Nephron progenitor cell (in vitro differentiated cells): ENCODE measurements around the gene GAS2L2.

ENCODE experiments used
- DNase-seq: peaks from one replicate; pipeline ENCODE4 v3.0.0; 2021
- H3K27ac Mint-ChIP-seq: 2 replicates; pipeline ENCODE4 v1.8.0; 2021; ENCODE audit warnings: mild to moderate bottlenecking, moderate library complexity, mixed read lengths
- H3K27me3 Mint-ChIP-seq: 2 replicates; pipeline ENCODE4 v1.8.0; 2021; ENCODE audit warnings: mild to moderate bottlenecking, low read depth, mixed read lengths; ENCODE audit not compliant: poor library complexity
- H3K36me3 Mint-ChIP-seq: 2 replicates; pipeline ENCODE4 v1.8.0; 2021; ENCODE audit warnings: low read depth, mixed read lengths
- H3K4me1 Mint-ChIP-seq: 2 replicates; pipeline ENCODE4 v1.8.0; 2021; ENCODE audit warnings: mixed read lengths
- H3K4me3 Mint-ChIP-seq: 2 replicates; pipeline ENCODE4 v1.8.0; 2021; ENCODE audit warnings: mild to moderate bottlenecking, moderate library complexity, mixed read lengths
- H3K9me3 Mint-ChIP-seq: 2 replicates; pipeline ENCODE4 v1.8.0; 2021; ENCODE audit warnings: mild to moderate bottlenecking, moderate library complexity, mixed read lengths
- CTCF ChIP-seq: fragments of 200-600 bp; sonication (generic); IDR thresholded peaks from 2 replicates; pipeline ENCODE4 v1.5.0; 2021; ENCODE audit warnings: antibody characterized with exemption

The GAS2L2 gene

GRCh38 chr17:35738519-35739133, 14.4 kb downstream of the GAS2L2 start:
- Mint-ChIP-seq H3K4me3 (no peak overlapping the region), H3K4me1 (peaks cover 2% of the 10 kb centered on the region), H3K36me3 (peaks cover 15% of the 10 kb centered on the region), H3K27me3 (peaks cover 57% of the 10 kb centered on the region), H3K9me3 (peaks cover 6% of the 10 kb centered on the region), H3K27ac (no peak overlapping the region)
- DNase-seq: no peak
- no peak for TF ChIP-seq CTCF

GRCh38 chr17:35736236-35736635, 16.8 kb downstream of the GAS2L2 start:
- peaks cover 15% of the 10 kb centered on the region for H3K36me3 Mint-ChIP-seq
- H3K27ac Mint-ChIP-seq: no peak overlapping the region
- no peak for DNase-seq
- H3K4me3 Mint-ChIP-seq: no peak overlapping the region
- H3K4me1 Mint-ChIP-seq: peaks cover 12% of the 10 kb centered on the region
- H3K9me3 Mint-ChIP-seq: peaks cover 4% of the 10 kb centered on the region
- TF ChIP-seq CTCF: no peak
- H3K27me3 Mint-ChIP-seq: peaks cover 33% of the 10 kb centered on the region

GRCh38 chr17:35735036-35735805, 17.8 kb downstream of the GAS2L2 start:
- Mint-ChIP-seq H3K4me3 (no peak overlapping the region), H3K9me3 (peaks cover 4% of the 10 kb centered on the region), H3K36me3 (peaks cover 14% of the 10 kb centered on the region), H3K27me3 (peaks cover 24% of the 10 kb centered on the region), H3K27ac (no peak overlapping the region), H3K4me1 (peaks cover 22% of the 10 kb centered on the region)
- DNase-seq: no peak
- no peak for TF ChIP-seq CTCF

- H3K9me3 Mint-ChIP-seq: no peaks in the 10 kb centered on the region
- no peak overlapping the region for H3K4me3 Mint-ChIP-seq
- peaks cover 31% of the 10 kb centered on the region for H3K4me1 Mint-ChIP-seq
- no peak for TF ChIP-seq CTCF
- no peak for DNase-seq
- H3K27ac Mint-ChIP-seq: no peak overlapping the region
- H3K27me3 Mint-ChIP-seq: peaks cover 16% of the 10 kb centered on the region
- peaks cover 5% of the 10 kb centered on the region for H3K36me3 Mint-ChIP-seq
These were observed 18.6 kb downstream of the GAS2L2 start for GRCh38 chr17:35734396-35734795.

- H3K27me3 Mint-ChIP-seq: peaks cover 10% of the 10 kb centered on the region
- TF ChIP-seq CTCF: no peak
- no peak overlapping the region for H3K27ac Mint-ChIP-seq
- no peaks in the 10 kb centered on the region for H3K9me3 Mint-ChIP-seq
- no peak for DNase-seq
- peaks cover 41% of the 10 kb centered on the region for H3K4me1 Mint-ChIP-seq
- H3K36me3 Mint-ChIP-seq: peaks cover 5% of the 10 kb centered on the region
- H3K4me3 Mint-ChIP-seq: peak overlapping the region; percentile 92
These were observed 19.7 kb downstream of the GAS2L2 start for GRCh38 chr17:35733366-35733765.

GRCh38 chr17:35732806-35733136, 20.3 kb downstream of the GAS2L2 start:
- TF ChIP-seq CTCF: no peak
- Mint-ChIP-seq H3K27me3 (peaks cover 11% of the 10 kb centered on the region), H3K4me3 (peak overlapping the region; percentile 92), H3K4me1 (peaks cover 47% of the 10 kb centered on the region), H3K36me3 (peaks cover 5% of the 10 kb centered on the region), H3K9me3 (no peaks in the 10 kb centered on the region), H3K27ac (no peak overlapping the region)
- DNase-seq: no peak
